Mesenchymal stem cell (in vitro differentiated cells and primary cell): ENCODE data around the gene MED20.

Experiments used
- DNase-seq: peaks from one replicate; pipeline ENCODE4 v3.0.0-alpha.2; 2013
- H2AFZ ChIP-seq: one replicate; pipeline ENCODE4 v1.6.1; 2013; ENCODE audit warnings: low read depth, mild to moderate bottlenecking, control low read depth, inconsistent platforms, low read length, moderate library complexity
- H2AK5ac ChIP-seq: 2 replicates; pipeline ENCODE4 v1.6.1; 2013; ENCODE audit warnings: low read length, moderate library complexity, mild to moderate bottlenecking, inconsistent platforms; ENCODE audit not compliant: severe bottlenecking
- H2BK120ac ChIP-seq: one replicate; pipeline ENCODE4 v1.6.1; 2013; ENCODE audit warnings: low read depth, mild to moderate bottlenecking, inconsistent platforms, low read length, moderate library complexity
- H2BK12ac ChIP-seq, 2 experiments: one replicate each; pipeline ENCODE4 v1.6.1; 2013; ENCODE audit warnings: inconsistent platforms in 2 of 2, low read length in 2 of 2, mild to moderate bottlenecking in 2 of 2, moderate library complexity in 2 of 2, control low read depth in 1 of 2
- H2BK15ac ChIP-seq: one replicate; pipeline ENCODE4 v1.6.1; 2013; ENCODE audit warnings: mild to moderate bottlenecking, low read depth, inconsistent platforms; ENCODE audit not compliant: poor library complexity, severe bottlenecking
- H2BK5ac ChIP-seq: 2 replicates; pipeline ENCODE4 v1.6.1; 2013; ENCODE audit warnings: low read depth, mild to moderate bottlenecking, low read length, control low read depth, inconsistent platforms; ENCODE audit not compliant: poor library complexity, severe bottlenecking
- H3K14ac ChIP-seq, 2 experiments: one replicate each; pipeline ENCODE4 v1.6.1; 2013; ENCODE audit warnings: inconsistent platforms in 2 of 2, low read length in 2 of 2, control low read depth in 1 of 2, mild to moderate bottlenecking in 1 of 2, moderate library complexity in 1 of 2
- H3K18ac ChIP-seq, 2 experiments: one replicate each; pipeline ENCODE4 v1.6.1; 2013; ENCODE audit warnings: inconsistent platforms in 2 of 2, low read length in 2 of 2, control low read depth in 1 of 2, low read depth in 1 of 2, mild to moderate bottlenecking in 1 of 2
- H3K23ac ChIP-seq, 2 experiments: one replicate each; pipeline ENCODE4 v1.6.1; 2013; ENCODE audit warnings: inconsistent platforms in 2 of 2, low read length in 2 of 2, mild to moderate bottlenecking in 2 of 2, moderate library complexity in 2 of 2, control low read depth in 1 of 2
- H3K27ac ChIP-seq: 2 replicates; pipeline ENCODE4 v1.5.1; 2013; ENCODE audit warnings: mild to moderate bottlenecking, moderate library complexity, low read length, control low read depth, inconsistent platforms; ENCODE audit not compliant: poor library complexity, severe bottlenecking
- H3K27me3 ChIP-seq, 2 experiments: 2 replicates each; pipeline versions ENCODE4 v1.6.1 to v1.7.0; 2013; ENCODE audit warnings: low read length in 2 of 2, mild to moderate bottlenecking in 2 of 2, moderate library complexity in 2 of 2, control low read depth in 1 of 2, inconsistent platforms in 1 of 2; ENCODE audit not compliant: control insufficient read depth in 1 of 2, insufficient read depth in 1 of 2
- H3K36me3 ChIP-seq, 2 experiments: 2 replicates each; pipeline versions ENCODE4 v1.6.1 to v1.7.0; 2013; ENCODE audit warnings: low read length in 2 of 2, control low read depth in 1 of 2, inconsistent platforms in 1 of 2, low read depth in 1 of 2, mild to moderate bottlenecking in 1 of 2; ENCODE audit not compliant: insufficient read depth in 2 of 2, control insufficient read depth in 1 of 2
- H3K4ac ChIP-seq, 2 experiments: one replicate each; pipeline ENCODE4 v1.6.1; 2013; ENCODE audit warnings: inconsistent platforms in 2 of 2, low read length in 2 of 2, mild to moderate bottlenecking in 2 of 2, moderate library complexity in 2 of 2, control low read depth in 1 of 2, low read depth in 1 of 2
- H3K4me1 ChIP-seq: 2 replicates; pipeline ENCODE4 v1.6.1; 2013; ENCODE audit warnings: low read depth, low read length, control low read depth; ENCODE audit not compliant: control insufficient read depth, insufficient read depth
- H3K4me2 ChIP-seq: 2 replicates; pipeline ENCODE4 v1.6.1; 2013; ENCODE audit warnings: low read length, mild to moderate bottlenecking, inconsistent platforms; ENCODE audit not compliant: poor library complexity, severe bottlenecking
- H3K4me3 ChIP-seq, 2 experiments: 2 replicates each; pipeline versions ENCODE4 v1.5.1 to v1.7.0; 2013; ENCODE audit warnings: low read length in 2 of 2, mild to moderate bottlenecking in 2 of 2, control low read depth in 1 of 2, low read depth in 1 of 2; ENCODE audit not compliant: insufficient read depth in 1 of 2
- H3K79me1 ChIP-seq: replicated peaks from 2 replicates; pipeline ENCODE4 v1.6.1; 2013; ENCODE audit warnings: mild to moderate bottlenecking, control low read depth, low read length, inconsistent platforms; ENCODE audit not compliant: poor library complexity, severe bottlenecking
- H3K9ac ChIP-seq: 2 replicates; pipeline ENCODE4 v1.7.0; 2013; ENCODE audit warnings: mild to moderate bottlenecking, low read length, moderate library complexity
- H3K9me3 ChIP-seq: 2 replicates; pipeline ENCODE4 v1.7.0; 2013; ENCODE audit warnings: mild to moderate bottlenecking, low read length; ENCODE audit not compliant: control insufficient read depth
- H4K8ac ChIP-seq: one replicate; pipeline ENCODE4 v1.6.1; 2013; ENCODE audit warnings: inconsistent platforms, mild to moderate bottlenecking, low read length, moderate library complexity
- H4K91ac ChIP-seq: one replicate; pipeline ENCODE4 v1.6.1; 2013; ENCODE audit warnings: mild to moderate bottlenecking, low read length, inconsistent platforms
- WGBS: methylation state at CpG from one replicate; pipeline ENCODE4 v1.1.7; 2013; ENCODE audit warnings: mixed read lengths; 5-methylcytosine and 5-hydroxymethylcytosine counted together

The MED20 gene

GRCh38 chr6:41935685-41936072 is 14.7 kb upstream of the MED20 start:
- Histone ChIP-seq H4K91ac (no peak overlapping the region), H3K36me3 (peaks cover 61 to 67% of the 10 kb centered on the region in 2 experiments), H3K9me3 (no peaks in the 10 kb centered on the region), H3K4me3 (no peak overlapping the region), H3K27me3 (no peaks in the 10 kb centered on the region), H2BK120ac (no peak overlapping the region), H3K23ac (no peak overlapping the region), H3K14ac (no peak overlapping the region), H2AFZ (no peak overlapping the region), H3K4me1 (peaks cover 31% of the 10 kb centered on the region), H3K4ac (no peak overlapping the region), H3K79me1 (peaks cover 25% of the 10 kb centered on the region), H3K9ac (peak overlapping the region; percentile 2), H2BK15ac (peak overlapping the region; percentile 46), H3K27ac (no peak overlapping the region), H3K18ac (no peak overlapping the region), H3K4me2 (no peak overlapping the region), H2AK5ac (no peak overlapping the region), H2BK5ac (no peak overlapping the region), H2BK12ac (no peak overlapping the region), H4K8ac (no peak overlapping the region)
- 88% methylated on average over 8 of the region's 8 CpGs for whole genome bisulfite sequencing
- DNase-seq = no peak

- H3K36me3 ChIP-seq = peaks cover 66 to 72% of the 10 kb centered on the region in 2 experiments
- no peak for DNase-seq
- H2AFZ ChIP-seq = no peak overlapping the region
- H4K91ac ChIP-seq = no peak overlapping the region
- no peak overlapping the region for H2BK120ac ChIP-seq
- no peak overlapping the region for H3K4me3 ChIP-seq
- H2AK5ac ChIP-seq = no peak overlapping the region
- no peak overlapping the region for H3K4me2 ChIP-seq
- 50% methylated on average over 1 of the region's 1 CpG for WGBS
- no peak overlapping the region for H3K27ac ChIP-seq
- H3K4me1 ChIP-seq = peaks cover 29% of the 10 kb centered on the region
- H3K9me3 ChIP-seq = no peaks in the 10 kb centered on the region
- no peak overlapping the region for H2BK12ac ChIP-seq
- no peak overlapping the region for H3K23ac ChIP-seq
- no peak overlapping the region for H3K18ac ChIP-seq
- no peak overlapping the region for H2BK15ac ChIP-seq
- H3K79me1 ChIP-seq = peaks cover 30% of the 10 kb centered on the region
- no peak overlapping the region for H3K14ac ChIP-seq
- H2BK5ac ChIP-seq = no peak overlapping the region
- peak overlapping the region; percentile 9 for H3K9ac ChIP-seq
- no peaks in the 10 kb centered on the region for H3K27me3 ChIP-seq
- no peak overlapping the region for H3K4ac ChIP-seq
- no peak overlapping the region for H4K8ac ChIP-seq
These were observed 14.2 kb upstream of the MED20 start for GRCh38 chr6:41935193-41935574.

DNA sequence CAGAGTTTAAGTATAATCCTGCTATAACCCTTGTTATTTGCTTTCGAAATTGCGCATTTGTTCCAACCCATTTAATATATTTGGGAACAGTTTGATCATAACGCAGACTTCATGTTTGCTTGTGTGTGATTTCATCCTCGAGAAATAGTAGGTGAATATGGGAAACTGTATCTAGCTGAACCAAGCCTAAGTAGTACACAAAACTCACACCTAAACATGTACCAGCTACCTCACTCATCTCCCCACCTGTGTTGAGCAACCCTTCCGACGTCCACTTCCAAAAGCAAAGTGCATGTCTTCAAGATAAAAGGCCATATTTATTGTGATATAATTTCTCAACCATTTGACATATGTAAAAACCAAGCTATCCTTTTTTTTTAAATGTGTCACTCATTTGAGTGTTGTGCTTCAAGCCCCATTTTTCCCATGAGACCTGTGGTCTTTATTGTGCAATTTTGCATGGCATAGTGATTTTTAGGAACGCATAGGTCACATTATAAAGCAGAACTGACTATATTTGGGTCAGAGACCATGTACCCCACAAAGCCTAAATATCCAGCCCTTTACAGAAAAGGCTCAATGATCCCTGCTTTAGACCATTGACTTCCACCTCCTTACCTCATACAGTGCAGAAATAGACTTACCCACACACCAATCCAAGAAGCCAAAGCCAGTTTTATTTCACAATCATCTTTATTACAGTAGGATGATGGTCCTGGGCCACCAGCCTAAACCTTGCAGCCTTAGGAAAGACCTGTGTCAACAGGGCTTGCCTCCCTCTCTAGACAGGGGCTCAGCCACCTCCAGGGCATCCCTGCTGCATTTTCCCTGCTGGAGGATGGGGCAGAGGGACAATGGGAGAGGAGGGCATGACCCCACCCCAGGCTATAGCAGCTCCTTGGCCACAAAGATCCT is 13.6 kb upstream of the MED20 start:
- Histone ChIP-seq H3K27ac (no peak overlapping the region), H3K79me1 (peaks cover 35% of the 10 kb centered on the region), H3K9me3 (no peaks in the 10 kb centered on the region), H4K91ac (no peak overlapping the region), H3K23ac (no peak overlapping the region), H4K8ac (no peak overlapping the region), H3K4me3 (no peak overlapping the region), H2BK15ac (no peak overlapping the region), H2AK5ac (no peak overlapping the region), H3K4me1 (peaks cover 24% of the 10 kb centered on the region), H2AFZ (no peak overlapping the region), H3K36me3 (peaks cover 71 to 79% of the 10 kb centered on the region in 2 experiments), H3K4me2 (no peak overlapping the region), H3K18ac (no peak overlapping the region), H3K14ac (no peak overlapping the region), H2BK12ac (no peak overlapping the region), H3K9ac (peak overlapping the region; percentile 9), H2BK120ac (no peak overlapping the region), H2BK5ac (no peak overlapping the region), H3K27me3 (no peaks in the 10 kb centered on the region), H3K4ac (no peak overlapping the region)
- 93% methylated on average over 2 of the region's 7 CpGs for WGBS
- no peak for DNase-seq

DNA sequence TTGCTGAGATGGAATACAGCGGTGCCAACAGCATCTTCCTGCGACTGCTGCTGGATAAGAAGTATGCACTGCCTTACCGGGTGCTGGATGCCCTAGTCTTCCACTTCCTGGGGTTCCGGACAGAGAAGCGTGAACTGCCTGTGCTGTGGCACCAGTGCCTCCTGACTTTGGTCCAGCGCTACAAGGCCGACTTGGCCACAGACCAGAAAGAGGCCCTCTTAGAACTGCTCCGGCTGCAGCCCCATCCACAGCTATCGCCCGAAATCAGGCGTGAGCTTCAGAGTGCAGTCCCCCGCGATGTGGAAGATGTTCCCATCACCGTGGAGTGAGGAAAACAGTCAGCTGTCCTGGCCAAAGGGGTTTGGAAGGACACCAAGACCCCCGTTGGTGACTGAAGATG is 11.4 kb upstream of the MED20 start:
- Histone ChIP-seq H3K4me3 (no peak overlapping the region), H3K9me3 (no peaks in the 10 kb centered on the region), H2BK120ac (no peak overlapping the region), H2BK12ac (no peak overlapping the region), H3K27me3 (no peaks in the 10 kb centered on the region), H3K4me1 (peaks cover 9% of the 10 kb centered on the region), H3K9ac (no peak overlapping the region), H3K36me3 (peaks cover 76 to 96% of the 10 kb centered on the region in 2 experiments), H3K79me1 (peaks cover 46% of the 10 kb centered on the region), H3K18ac (no peak overlapping the region), H4K91ac (no peak overlapping the region), H3K23ac (no peak overlapping the region), H3K4ac (no peak overlapping the region), H4K8ac (no peak overlapping the region), H2BK15ac (no peak overlapping the region), H3K4me2 (no peak overlapping the region), H3K27ac (no peak overlapping the region), H2AFZ (no peak overlapping the region), H2BK5ac (no peak overlapping the region), H3K14ac (no peak overlapping the region), H2AK5ac (no peak overlapping the region)
- DNase-seq = no peak
- 92% methylated on average over 15 of the region's 15 CpGs for WGBS
